HG03342 (cell line): ENCODE results near the gene GPR153.

Experiments
- ATAC-seq: cut with Tn5 transposase; IDR thresholded peaks from one replicate; pipeline ENCODE4 v1.9.1; 2021; ENCODE audit warnings: mild to moderate bottlenecking, moderate library complexity; ENCODE audit not compliant: unreplicated experiment

The GPR153 gene

GRCh38 chr1:6287029-6287428, 26.1 kb upstream of the GPR153 start:
- no peak for ATAC-seq

- ATAC-seq = no peak
Observed at GRCh38 chr1:6286266-6286665, 25.4 kb upstream of the GPR153 start.

- ATAC-seq = no peak
Observed at GRCh38 chr1:6285336-6285735, 24.4 kb upstream of the GPR153 start.

- no peak for ATAC-seq
Observed at GRCh38 chr1:6282577-6283270, 21.8 kb upstream of the GPR153 start.

- ATAC-seq = no peak
Observed at GRCh38 chr1:6281511-6282402, 20.9 kb upstream of the GPR153 start.

- no peak for ATAC-seq
Observed at GRCh38 chr1:6280761-6281451, 20.0 kb upstream of the GPR153 start.

GRCh38 chr1:6279613-6280383, 18.9 kb upstream of the GPR153 start:
- ATAC-seq = no peak

- ATAC-seq = no peak
Observed at GRCh38 chr1:6279066-6279465, 18.2 kb upstream of the GPR153 start.

- ATAC-seq = no peak
Observed at GRCh38 chr1:6278263-6278662, 17.4 kb upstream of the GPR153 start.

GRCh38 chr1:6276811-6277555, 16.1 kb upstream of the GPR153 start:
- ATAC-seq = no peak

- ATAC-seq = no peak
Observed at GRCh38 chr1:6275826-6276782, 15.2 kb upstream of the GPR153 start.

- ATAC-seq = no peak
Observed at GRCh38 chr1:6274622-6275139, 13.8 kb upstream of the GPR153 start.

- no peak for ATAC-seq
Observed at GRCh38 chr1:6274102-6274501, 13.2 kb upstream of the GPR153 start.

- no peak for ATAC-seq
Observed at GRCh38 chr1:6273380-6273891, 12.5 kb upstream of the GPR153 start.

GRCh38 chr1:6272868-6273267, 12.0 kb upstream of the GPR153 start:
- ATAC-seq = no peak

- no peak for ATAC-seq
Observed at GRCh38 chr1:6272452-6272851, 11.6 kb upstream of the GPR153 start.

GRCh38 chr1:6271554-6271953, 10.7 kb upstream of the GPR153 start:
- ATAC-seq = no peak

- no peak for ATAC-seq
Observed at GRCh38 chr1:6271006-6271405, 10.1 kb upstream of the GPR153 start.

- ATAC-seq = no peak
Observed at GRCh38 chr1:6270401-6270800, 9.5 kb upstream of the GPR153 start.
